ENCODE data around the gene RAB30.

The RAB30 gene, protein sequence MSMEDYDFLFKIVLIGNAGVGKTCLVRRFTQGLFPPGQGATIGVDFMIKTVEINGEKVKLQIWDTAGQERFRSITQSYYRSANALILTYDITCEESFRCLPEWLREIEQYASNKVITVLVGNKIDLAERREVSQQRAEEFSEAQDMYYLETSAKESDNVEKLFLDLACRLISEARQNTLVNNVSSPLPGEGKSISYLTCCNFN

DNA sequence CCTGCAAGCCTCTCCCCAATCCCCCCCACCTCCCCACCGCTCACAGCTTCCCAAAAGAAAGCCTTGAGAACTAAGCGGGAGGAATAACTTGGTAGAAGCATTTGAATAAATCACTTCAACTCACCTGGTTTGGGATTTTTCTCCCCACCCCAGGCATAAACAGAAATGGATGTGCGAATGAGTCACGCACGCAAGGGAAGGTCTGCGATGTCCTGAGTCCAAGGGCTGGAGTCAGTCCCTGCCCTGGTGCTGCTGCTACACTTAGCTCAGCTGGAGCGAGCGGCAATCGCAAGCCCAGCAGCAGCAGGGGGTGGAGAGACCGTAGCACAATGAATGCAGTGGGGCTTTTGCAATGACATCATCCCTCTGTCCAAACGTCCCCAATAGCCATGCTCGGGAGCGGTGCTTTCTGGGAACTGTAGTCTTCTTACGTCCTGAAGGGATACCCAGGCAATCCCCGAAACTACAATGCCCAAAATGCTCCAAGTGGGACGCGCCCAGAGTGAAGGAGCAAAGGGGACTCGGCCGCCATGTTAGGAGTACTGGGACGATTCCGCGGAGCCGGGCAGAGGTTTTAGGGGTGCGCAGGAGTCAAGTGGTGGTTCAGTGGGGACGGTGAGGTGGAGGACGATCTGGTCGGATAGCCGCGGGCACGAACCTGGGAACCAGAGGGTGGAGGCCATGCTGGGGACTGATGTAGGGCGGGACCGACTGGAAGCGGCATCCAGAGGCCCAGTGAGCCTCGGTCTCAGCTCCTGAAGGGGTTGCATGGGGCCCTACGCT is at the start of gene RAB30:
RAB30 (minus strand) TSS at position 331 of the 783 bp plus-strand sequence. CDS start 74,581 bp downstream, outside the sequence.
- DNase-seq (ENCODE audit: low read depth): peak; percentile 99

DNA sequence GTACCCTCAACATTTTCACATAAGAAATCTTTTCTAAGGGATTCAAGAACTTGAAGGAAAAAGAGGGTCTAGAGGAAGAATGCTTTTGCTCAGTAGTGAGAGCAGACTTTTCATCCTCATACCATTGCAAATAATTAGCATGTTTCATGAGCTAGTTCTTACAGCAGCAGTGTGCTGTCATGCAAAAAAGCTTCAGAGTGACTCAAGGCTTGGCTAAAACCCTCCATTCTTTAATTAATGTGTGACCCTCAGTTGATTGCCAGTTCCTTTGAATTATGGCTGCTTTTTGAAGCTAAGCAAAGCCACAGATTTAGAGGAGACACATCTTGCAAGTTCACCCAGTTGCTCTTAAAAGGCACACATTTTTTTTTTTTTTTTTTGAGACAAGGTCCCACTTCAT is 48.6 kb upstream of the RAB30 start:
- DNase-seq (ENCODE audit: low read depth): peak; percentile 9

DNA sequence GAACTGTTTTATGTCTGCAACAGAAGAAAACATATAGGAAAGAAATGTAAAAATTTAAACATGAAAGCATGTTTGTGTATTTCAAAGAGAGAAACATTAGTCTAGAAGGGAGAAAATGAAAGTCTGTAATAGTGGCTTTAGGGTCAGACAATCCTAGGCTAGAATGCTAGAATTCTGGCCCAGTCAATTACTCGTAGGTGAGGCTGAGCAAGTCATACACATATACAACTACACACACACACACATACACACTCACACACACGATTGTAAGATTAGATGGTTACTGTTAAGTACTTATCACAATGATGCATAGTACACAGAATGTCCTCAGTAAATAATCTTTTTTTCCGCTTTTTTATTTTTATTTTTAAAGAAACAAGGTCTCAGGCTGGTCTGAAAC is 47.5 kb upstream of the RAB30 start:
- no peak for DNase-seq (ENCODE audit: low read depth)

DNA sequence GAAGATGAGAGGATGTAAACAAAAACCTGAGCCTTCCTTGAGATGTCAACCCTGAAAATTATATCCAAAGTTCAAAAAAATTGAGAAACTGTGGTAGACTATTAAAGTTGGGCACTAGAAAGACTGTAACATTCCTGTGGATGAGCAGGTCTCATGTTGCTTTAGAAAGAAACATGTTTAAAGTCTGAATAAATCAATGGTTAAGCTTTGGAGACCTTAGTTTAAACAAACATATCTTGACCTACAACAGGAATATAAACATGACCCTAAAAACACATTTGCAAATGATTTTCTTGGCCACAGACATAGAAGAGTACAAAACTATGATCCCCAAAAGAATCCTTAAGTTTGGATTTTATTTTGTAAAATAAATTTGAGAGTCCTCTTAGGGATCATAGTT is 47.1 kb upstream of the RAB30 start:
- peak; percentile 56 for DNase-seq (ENCODE audit: low read depth)

DNA sequence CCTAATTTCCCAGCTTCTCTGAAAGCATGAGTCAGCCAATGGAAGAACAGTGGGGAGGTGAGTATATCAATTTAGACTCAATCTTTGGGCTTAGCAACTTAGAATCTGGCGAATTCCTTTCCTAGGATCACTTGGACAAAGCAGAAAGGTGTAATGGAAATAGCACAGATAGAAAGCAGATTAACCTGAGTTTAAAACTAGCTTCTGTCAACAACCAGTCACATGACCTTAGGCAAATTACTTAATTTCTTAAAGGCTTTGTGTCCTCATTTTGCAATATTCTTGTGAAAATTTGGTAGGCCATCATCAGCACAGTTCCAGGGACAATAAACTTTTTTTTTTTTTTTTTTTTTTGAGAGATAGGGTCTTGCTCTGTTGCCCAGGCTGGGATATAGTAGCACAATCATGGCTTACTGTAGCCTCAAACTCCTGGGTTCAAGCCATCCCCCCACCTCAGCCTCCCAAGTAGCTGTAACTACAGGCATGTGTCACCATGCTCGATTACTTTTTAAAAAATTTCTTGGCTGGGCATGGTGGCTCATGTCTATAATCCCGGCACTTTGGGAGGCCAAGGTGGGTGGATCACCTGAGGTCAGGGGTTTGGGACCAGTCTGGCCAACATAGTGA is 44.4 kb upstream of the RAB30 start:
- no peak for DNase-seq (ENCODE audit: low read depth)

DNA sequence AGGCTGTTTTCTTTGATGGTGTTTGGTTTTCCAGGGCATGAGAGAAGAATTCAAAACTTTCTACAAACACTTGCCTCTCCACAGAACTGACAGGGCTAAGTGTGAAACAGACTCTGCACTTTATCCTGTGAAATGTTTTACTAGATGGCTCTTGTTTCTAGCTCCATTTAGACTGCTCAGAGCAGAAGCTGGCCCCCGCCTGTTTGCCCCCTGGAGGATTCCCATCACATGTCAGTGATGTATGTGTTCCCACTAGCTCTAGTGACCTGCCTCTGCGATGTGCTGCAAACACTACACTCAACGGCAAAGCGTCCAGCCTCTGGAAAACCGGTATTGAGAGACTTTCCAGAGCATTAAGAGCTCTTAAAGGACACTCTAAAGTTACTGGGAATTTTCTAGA is 43.9 kb upstream of the RAB30 start:
- DNase-seq (ENCODE audit: low read depth): no peak

DNA sequence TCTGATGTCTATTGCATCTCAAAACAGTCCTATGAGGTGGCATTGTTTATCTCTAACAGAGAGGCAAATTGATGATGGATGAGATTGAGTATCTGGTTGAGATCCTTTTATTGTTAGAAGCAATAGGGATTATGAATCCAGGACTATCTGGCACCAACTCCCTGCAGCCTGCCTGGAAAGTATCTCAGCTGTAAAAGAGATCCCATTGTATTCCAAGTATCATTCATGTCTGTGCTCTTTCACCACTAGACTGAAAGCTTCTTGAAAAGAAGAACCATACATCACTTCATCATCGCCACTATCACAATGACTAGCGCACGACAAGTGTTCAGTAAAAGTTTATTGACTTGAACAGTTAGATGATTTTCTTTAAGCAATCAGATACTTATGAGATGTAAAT is 43.3 kb upstream of the RAB30 start:
- DNase-seq (ENCODE audit: low read depth): no peak

DNA sequence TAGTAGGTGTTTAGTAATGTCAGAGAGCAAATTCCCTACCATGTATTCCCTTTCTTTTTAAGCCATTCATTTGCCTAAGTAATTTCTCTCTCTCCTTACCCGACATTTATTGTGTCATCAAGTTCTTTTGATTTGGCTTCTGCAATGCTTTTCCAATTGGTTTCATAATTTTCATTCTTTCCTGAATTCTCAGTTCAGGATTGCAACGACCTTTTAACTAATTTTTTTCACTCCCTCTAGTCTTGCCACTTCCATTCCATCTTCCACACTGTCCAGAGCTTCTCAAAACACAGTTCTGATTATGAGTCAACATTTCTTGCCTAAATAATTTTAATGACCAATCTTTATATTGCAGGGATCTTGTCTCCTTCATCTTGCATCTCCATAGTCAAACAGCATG is 41.2 kb upstream of the RAB30 start:
- peak; percentile 53 for DNase-seq (ENCODE audit: low read depth)

DNA sequence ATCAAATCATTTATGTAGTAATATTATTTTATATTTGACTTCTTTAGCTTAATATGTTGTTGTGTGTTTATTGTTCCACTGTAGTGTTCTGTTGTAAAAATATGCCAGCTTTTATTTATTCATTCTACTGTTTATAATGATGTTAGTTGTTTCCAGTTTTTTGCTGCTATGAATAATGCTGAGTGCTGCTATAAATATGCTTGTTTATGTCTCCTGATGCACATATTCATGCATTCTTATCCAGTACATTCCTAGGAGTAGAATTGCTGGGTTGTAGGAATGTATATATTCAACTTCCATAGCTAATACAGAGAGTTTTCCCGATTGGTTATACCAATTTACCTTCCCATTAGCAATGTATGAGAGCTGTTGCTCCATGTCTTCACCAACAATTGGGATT is 33.5 kb upstream of the RAB30 start:
- no peak for DNase-seq (ENCODE audit: low read depth)

DNA sequence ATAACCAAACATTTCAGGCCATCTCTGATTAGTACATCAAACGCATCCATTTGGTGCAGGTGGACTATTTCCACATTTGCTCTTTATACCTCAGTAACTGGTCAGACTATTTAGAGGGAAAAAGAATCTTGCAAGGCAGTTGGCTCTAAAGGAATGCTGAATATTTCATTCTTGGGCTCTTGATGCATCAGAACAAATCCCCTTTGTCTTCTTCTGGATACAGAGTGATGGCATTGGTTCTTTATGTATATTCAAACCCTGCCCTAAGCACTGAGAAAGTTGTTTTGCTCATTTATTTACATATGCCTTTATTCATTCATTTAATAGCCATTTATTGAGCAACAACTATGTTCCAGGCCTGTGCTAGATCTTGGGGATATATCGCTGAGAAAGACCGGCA is 31.1 kb upstream of the RAB30 start:
- DNase-seq (ENCODE audit: low read depth): no peak

DNA sequence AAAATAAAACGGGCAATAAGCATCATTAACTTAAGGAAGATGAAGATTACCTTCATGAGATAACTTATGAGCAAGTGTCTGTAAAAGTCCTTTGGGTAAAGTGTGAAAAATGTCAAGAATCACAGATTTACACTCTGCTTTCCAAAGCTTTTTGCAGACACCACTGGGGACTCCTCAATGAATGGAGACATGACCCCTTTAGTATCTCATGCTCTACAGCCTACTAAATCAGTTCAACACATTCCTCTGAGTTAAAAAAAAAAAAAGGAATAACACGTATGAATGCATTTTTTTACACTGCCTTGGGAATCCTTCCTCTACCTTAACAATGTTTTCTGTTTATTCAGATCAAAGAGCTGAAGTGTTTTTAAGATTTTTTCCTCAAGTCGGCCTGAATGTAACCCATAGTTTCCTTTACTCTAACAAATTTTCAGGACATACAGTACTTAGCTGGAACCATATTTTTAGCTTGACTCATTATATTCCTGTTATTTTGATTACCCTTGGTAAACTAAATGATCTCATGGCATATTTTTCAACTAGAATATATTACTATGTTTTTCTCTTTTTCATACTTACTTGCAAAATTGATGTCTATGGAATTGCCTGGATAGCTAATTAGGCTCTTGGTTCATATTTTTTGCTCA is 25.9 kb upstream of the RAB30 start:
- peak; percentile 51 for DNase-seq (ENCODE audit: low read depth)

DNA sequence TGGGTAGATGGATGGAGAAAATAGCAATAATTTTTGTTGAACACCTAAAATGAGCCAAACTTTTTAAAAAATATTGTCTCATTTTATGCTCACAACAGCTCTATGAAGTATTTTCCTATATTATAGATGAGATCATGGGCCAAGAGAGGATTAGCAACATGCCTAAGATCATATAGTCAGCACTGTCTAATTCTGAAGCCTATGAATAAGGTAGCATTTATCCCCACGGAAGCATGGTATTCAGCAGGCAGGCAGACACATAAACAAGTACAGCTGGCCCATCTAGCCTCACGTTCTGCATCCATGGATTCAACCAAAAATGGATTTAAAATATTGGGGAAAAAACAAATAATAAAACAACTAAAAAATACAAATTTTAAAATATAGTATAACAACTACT is 21.9 kb upstream of the RAB30 start:
- DNase-seq (ENCODE audit: low read depth): no peak

DNA sequence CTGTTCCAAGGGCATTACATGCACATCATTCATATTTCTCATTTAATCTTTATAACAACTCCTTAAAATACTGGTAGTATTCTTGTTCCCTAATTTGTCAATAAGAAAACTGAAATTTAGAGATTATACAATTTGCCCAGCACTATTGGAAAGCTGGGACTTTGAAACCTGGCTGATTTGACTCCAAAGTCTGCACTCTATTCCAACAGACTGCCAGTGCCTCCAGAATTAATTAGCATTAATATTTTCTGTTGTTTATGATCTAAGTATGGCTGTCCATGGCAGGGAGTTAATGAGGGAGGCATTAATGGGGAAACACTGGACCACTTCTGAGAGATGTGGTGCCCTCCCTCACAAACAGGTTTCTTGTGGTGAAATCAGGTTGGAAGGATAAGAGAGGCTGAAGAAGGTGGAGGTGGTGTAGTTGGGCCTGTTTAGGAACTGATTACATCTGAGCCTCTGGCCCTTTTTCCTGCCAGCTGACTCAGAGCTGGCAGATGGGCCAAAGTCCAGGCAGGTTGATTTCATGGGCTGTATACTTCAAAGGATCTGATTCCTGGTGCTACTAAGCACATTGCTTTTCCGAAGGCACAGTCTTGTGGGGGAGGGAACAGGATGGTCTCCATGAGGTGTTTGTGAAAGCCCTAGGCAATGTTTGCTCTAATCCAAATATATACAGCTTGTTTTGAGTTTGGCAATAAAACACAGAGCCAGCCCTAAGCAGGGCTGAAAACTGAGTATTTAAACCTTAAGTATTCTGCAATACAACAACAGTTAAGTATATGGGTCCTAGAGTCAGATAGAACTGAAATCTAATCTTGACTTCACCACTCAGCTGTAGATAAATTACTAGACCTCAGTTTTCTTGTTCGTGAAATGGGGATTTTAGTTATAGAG is 21.0 kb upstream of the RAB30 start:
- DNase-seq (ENCODE audit: low read depth): no peak

DNA sequence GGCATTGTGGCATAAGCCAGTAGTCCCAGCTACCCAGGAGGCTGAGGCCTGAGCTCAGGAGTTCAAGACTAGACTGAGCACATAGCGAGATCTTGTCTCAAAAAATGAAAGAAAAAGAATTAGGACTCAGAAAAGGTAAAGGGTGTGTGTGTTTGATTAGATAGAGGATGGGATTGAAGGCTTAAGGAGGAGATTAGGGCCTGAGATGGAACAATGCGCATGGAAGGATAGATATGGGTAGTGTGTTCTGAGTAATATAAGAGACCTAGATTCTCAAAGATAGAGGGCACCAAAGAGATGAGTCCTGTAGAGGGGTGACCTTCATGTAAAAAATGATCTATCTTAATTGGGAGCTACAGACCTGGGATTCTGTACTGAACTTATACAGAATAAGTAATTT is 17.3 kb upstream of the RAB30 start:
- no peak for DNase-seq (ENCODE audit: low read depth)

DNA sequence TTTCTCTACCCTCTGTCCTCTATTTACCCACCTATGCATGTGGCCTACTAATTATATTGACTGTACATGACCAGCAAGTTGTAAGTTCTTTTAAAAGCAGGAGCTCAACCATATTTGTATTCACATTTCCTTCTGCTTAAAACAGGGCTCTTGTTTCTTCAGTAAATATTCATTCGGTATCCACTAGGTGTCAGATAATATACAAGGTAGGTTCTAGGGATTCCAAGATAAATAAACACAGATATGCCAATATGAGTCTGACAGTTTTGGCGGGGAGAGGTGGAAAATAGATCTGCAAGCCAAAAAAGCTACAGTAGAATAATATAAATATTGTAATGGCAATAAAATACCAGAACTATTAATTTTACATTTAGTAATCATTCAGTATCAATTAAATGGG is 15.3 kb upstream of the RAB30 start:
- DNase-seq (ENCODE audit: low read depth): no peak

DNA sequence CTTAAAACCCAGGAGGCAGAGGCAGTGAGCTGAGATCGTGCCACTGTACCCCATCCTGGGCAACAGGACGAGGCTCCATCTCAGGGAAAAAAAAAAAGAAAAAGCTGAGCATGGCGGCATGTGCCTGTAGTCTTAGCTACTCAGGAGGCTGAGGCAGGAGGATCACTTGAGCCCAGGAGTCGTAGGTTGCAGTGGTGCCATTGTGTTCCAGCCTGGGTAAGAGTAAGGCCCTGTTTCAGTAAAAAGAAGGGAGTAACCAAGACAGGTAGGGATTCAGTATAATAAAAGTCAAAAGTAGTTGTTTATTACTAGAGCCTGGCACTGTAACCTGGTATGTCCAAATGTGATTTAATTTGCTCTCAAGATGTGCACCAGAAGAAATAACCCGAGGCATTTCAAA is 8.1 kb upstream of the RAB30 start:
- no peak for DNase-seq (ENCODE audit: low read depth)

DNA sequence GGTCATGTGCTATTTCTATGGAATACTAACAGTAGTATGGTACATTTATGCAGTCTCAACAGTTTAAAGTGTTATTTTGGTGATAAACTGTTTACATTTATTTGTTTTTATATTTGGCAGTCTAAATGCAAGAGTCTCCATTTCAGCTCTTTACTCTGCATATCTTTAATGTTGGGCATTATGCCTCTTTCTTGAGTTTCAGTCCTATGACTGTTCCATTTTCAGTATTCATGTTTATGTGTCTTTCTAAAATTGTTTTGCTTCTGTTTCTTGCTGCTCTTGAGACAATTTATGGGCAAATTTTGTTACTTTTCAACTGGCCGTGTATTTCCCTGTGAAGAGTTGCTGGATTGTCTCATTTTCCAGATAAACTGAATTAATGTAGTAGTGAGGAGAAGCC is 6.6 kb upstream of the RAB30 start:
- DNase-seq (ENCODE audit: low read depth): no peak

DNA sequence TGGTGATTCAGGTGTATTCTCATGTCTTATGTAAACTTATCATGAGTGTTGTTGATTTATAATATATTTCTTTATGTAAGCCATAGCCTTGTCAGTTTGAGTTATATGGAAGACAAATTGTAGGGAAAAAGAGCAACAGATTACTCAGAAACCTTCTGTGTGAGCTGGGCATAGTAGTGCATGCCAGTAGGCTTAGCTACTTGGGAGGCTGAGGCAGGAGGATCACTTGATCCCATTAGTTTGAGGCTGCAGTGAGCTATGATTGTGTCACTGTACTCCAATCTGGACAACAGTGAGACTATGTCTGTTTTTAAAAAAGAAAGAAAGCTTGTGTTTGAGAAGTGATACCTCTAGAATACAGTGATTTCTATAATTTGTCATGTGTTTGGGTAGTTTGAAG is 2.2 kb upstream of the RAB30 start:
- DNase-seq (ENCODE audit: low read depth): no peak

DNA sequence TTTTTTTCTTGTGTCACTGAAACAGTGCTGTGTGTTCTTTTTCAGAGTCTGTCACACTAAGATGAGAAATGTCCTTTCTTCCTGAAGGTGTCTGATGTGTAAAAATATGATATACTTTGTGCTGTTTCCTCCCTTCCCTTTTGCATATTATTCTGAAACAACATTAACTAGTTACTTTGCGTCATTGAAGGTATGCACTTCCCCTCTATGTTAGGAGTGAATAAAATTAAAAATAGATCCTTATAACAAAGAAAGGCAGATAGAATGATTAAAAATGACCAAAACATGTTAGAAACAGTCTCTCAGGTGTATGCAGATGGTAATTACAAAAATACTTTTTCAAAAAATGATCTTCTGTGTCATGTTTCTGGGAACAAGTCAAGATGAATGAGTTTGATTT is 1.6 kb upstream of the RAB30 start:
- DNase-seq (ENCODE audit: low read depth): no peak

DNA sequence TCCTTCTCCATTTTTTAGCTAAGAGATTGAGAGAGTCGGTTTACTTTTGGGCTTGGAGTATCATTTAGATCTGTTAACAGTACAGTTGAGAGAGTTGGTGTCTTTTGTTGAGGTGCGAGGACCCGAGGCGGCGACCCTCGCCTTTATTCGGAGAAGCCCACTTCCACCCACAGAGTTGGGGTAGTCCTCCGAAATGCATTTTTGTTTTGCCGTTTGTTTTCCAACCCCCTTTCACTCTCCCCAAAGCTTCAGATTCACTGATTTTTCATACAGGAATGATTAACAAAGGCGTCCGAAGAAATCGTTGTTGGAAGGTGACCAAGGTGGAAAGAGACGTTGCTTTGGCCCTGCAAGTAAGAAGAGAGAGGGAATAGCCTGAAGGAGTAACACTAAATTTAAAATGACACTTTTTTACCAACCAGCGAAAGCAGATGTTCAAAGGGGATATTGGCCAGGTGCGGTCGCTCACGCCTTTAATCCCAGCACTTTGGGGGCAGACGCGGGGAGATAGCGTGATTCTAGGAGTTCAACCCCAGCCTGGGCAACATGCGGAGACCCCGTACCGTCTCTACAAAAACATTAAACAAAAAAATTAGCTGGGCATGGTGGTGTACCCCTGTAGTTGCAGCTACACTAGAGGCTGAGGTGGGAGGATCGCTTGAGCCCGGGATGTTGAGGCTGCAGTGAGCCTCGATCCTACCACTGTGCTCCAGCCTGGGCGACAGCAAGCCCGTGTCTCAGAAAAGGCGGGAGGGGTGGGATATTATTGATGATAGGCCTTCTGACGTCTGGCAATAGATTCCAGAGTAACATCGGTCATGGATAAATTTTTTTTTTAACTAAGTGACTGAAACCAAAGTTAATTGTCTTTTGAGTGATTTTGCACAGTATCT is 899 bp upstream of the RAB30 start:
- no peak for DNase-seq (ENCODE audit: low read depth)
